RCC 7860 (cell line): ENCODE results near the gene MLANA.
"Not testable (repeated sequence)": the region's sequence is repeated elsewhere in the genome, so short reads cannot be mapped to it uniquely, and the experiment has no call there.

Experiments
- DNase-seq: peaks from one replicate; pipeline ENCODE4 v3.0.0-alpha.2; 2015; ENCODE audit warnings: low spot score
- FAIRE-seq: peaks from 2 replicates; lab custom pipeline; 2012; peaks lifted over from hg19 to GRCh38; lab: Jason Lieb, UNC

The MLANA gene

DNA sequence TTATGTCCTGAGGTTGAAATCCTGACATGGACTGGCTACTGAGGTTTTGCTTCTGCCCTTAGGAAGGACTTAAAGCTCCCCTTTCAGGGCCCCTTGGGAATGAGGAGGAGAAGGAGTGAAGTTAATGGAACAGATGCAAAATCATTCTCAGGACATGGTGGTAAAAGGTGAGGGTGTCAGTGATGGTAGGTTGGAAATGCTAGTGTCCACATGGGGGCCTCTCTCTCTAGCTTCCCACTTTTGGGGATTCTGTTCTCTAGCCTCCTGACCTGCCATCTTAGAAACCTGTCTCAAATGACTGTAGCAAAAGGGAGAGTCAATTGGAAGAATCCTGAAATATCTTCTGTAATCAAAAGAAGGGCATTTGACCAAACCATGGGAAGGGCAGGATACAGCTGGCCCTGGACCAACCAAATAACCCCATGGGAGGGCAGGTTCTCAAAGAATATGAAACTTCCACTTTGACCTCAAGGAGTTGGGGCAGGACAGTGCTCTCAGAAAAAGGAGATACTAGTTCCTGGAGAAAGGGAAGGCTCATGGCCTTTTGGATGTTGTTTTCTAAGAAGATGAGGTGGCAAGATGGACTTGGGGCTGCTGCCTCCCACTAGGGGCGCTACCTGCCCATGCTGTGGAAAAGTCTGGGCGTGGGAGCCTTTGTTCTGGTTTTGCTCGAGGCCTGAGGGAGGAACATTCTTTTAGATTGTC lies 21.2 kb upstream of the MLANA start:
- FAIRE-seq, result no peak
- no peak for DNase-seq

- DNase-seq (no peak), FAIRE-seq (no peak)
Measured at GRCh38 chr9:5870020-5870339, 20.7 kb upstream of the MLANA start.

GRCh38 chr9:5870691-5871090 lies 20.0 kb upstream of the MLANA start:
- DNase-seq (no peak), FAIRE-seq (no peak)

DNA sequence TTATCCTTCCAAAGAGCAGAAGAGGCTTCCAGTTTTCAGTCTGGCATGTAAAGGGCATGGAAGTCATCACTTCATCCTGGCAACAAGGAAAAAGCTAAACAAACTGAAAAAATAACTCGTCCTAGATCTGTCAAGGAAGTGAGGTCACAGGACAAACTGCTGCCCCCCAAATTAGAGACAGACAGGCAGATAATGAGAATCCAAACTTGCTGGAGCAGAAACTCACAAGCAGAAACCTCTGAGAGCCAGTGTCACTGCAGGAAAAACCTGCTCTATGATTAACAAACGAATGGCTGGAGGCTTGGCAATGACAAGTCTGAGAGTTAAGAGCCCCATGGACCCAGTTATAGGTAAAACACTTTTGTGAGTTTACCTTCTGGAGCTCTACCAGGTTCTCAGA lies 18.9 kb upstream of the MLANA start:
- DNase-seq (no peak), FAIRE-seq (no peak)

GRCh38 chr9:5872511-5872910 lies 18.2 kb upstream of the MLANA start:
- FAIRE-seq (no peak), DNase-seq (no peak)

GRCh38 chr9:5873439-5873838 lies 17.2 kb upstream of the MLANA start:
- FAIRE-seq, result no peak
- DNase-seq, result no peak

- FAIRE-seq, result no peak
- DNase-seq, result no peak
Measured at GRCh38 chr9:5874048-5874447, 16.6 kb upstream of the MLANA start.

DNA sequence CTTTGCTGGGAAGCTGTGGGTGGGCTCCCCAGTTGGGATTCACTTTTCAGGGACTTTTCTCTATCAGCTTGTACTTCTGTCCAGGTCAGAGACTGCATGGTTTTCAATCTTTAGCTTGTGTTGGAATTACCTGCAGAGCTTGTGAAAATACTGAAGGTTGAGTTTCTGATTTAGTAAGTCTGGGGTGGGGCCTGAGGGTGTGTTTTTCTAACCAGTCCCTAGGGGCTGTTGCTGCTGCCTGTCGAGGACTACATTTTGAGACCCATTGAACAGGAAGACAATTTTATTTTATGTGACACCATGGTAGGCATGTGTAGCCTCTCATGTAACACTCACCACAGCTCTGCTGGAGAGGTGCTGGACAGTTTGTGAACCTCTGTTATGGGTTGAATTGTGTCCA lies 14.7 kb upstream of the MLANA start:
- no peak for FAIRE-seq

DNA sequence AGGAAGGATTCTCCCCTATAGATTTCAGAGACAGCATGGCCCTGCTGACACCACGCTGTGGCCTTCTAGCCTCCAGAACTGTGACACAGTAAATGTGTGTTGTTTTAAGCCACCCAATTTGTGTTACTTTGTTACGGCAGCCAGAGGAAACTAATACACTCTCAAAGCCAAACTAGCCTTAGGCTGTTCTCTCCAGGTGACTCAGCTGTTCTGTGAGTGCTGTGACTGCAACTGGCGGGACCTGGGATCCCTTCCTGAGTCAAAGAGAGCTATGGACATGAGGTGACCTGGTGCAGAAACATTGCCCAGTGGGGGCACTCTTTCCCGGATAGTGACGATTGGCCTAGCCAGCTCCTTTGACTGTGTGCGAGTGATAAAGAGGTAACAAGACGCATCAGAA lies 14.0 kb upstream of the MLANA start:
- no peak for FAIRE-seq

More for the DNA sequence above, 14.7 kb upstream of the MLANA start:
- DNase-seq, result no peak

DNA sequence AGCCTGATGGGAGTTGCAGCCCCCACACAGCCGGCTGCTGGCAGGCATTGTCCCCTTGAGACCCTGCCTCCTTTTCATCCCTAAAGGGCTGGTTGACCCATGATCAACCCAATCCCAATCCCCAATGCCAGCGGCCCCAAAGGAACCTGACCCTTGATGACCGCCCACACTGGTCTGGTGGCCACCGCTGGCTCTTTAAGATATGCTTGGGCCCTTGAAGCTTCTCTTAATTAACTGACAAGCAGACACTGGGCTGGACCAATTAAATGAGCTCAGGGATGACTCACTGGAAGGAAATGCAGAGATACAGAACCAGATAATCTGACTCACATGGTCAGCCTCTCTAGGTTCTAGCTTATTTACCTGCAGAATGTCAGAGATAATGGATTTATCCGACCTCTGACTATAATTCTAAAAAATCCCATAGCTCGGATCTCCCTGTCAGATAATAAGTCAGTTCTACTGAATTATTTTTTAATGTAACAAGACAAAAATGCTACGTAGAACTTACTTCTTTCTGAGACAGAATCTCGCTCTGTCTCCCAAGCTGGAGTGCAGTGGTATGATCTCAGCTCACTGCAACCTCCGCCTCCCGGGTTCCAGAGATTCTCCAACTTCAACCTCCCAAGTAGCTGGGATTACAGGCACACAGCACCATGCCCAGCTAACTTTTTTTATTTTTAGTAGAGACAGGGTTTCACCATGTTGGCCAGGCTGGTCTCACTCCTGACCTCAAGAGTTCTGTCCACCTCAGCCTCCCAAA lies 11.1 kb upstream of the MLANA start:
- FAIRE-seq (peak; percentile 68), DNase-seq (peak; percentile 83)

More for the DNA sequence above, 14.0 kb upstream of the MLANA start:
- DNase-seq, result no peak

GRCh38 chr9:5882244-5883012 lies 8.3 kb upstream of the MLANA start:
- not testable (repeated sequence) for FAIRE-seq

GRCh38 chr9:5884191-5884590 lies 6.5 kb upstream of the MLANA start:
- DNase-seq, result no peak
- FAIRE-seq, result no peak

More at GRCh38 chr9:5882244-5883012, 8.3 kb upstream of the MLANA start:
- not testable (repeated sequence) for DNase-seq

DNA sequence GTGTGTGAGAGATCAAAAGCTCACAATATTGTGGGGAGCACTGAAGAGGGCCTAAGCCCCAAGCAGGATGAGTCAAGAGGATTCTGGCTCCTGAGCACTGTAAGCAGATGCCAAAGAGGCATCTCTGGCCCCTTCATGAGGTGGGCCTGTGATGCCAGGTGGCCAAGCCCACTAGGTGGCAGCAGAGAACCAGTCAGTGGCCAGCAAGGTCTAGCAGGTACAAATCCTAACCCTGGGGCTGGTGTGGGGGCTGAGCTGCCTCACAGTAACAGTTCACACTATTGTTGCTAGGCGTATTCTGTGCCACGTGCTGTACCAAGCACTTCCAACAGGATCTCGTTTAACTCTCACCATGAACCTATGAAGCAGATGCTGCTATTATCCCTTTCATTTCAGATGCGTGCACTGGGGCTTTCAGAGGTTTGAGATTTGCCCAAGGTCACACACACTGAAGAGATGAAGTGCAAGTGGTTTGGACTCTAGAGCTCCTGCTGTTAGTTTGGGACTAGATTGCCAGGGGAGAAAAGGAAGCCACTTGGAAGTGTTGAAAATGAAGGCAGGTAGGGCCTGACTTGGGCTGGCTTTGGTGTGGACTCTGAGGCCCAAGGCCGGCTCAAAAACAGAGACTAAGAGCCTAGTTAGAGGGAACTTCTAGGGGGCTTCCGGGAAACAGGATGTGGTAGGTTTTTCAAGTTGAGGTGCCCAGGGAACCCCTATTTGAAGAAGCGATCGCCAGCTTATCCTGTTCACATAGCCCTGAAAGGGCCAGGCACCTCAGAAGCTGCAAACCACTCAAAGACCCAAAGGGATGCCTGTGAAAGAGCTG lies 4.4 kb upstream of the MLANA start:
- DNase-seq, result peak; percentile 29
- FAIRE-seq, result no peak

- no peak for DNase-seq
- no peak for FAIRE-seq
Measured at GRCh38 chr9:5892456-5893133, 1.9 kb downstream of the MLANA start.

- DNase-seq (no peak), FAIRE-seq (no peak)
Measured at GRCh38 chr9:5893134-5893505, 2.4 kb downstream of the MLANA start.

GRCh38 chr9:5893591-5894236 lies 3.0 kb downstream of the MLANA start:
- DNase-seq, result no peak
- no peak for FAIRE-seq

GRCh38 chr9:5894237-5894959 lies 3.7 kb downstream of the MLANA start:
- FAIRE-seq (no peak), DNase-seq (no peak)

GRCh38 chr9:5895782-5896181 lies 5.1 kb downstream of the MLANA start:
- DNase-seq, result no peak
- no peak for FAIRE-seq

GRCh38 chr9:5896863-5897262 lies 6.2 kb downstream of the MLANA start:
- DNase-seq, result no peak
- no peak for FAIRE-seq
